Right atrium auricular region (tissue), 2 donors: ENCODE results near the gene ELFN1. TPM values are rescaled to one million over a fixed set of nuclear protein-coding genes. Genes with fewer than 3 reads are reported as not detected.
A peak's percentile ranks its signal among the peaks of the same experiment; 100 is the strongest.

Source experiments
- DNase-seq: peaks from one replicate; pipeline ENCODE4 v3.0.0-alpha.2; 2019; ENCODE audit warnings: low spot score
- H3K27ac ChIP-seq, 2 donors: fragments of 200-600 bp; sonication (generic); 1 replicate in 1 of 2; 2 replicates in 1 of 2; pipeline ENCODE4 v1.5.1; 2016 to 2019
- H3K27me3 ChIP-seq, 2 donors: fragments of 200-600 bp; sonication (generic); one replicate each; pipeline versions ENCODE4 v1.5.1 to v1.6.0; 2017 to 2019
- H3K36me3 ChIP-seq: fragments of 200-600 bp; sonication (generic); one replicate; pipeline ENCODE4 v1.5.1; 2016
- H3K4me1 ChIP-seq, 2 donors: fragments of 200-600 bp; sonication (generic); one replicate each; pipeline versions ENCODE4 v1.5.1 to v1.6.0; 2017 to 2019
- H3K4me3 ChIP-seq, 2 donors: fragments of 200-600 bp; sonication (generic); 1 replicate in 1 of 2; 2 replicates in 1 of 2; pipeline ENCODE4 v1.5.1; 2017 to 2019; ENCODE audit warnings: mild to moderate bottlenecking in 1 of 2, moderate library complexity in 1 of 2
- H3K9me3 ChIP-seq, 2 donors: fragments of 200-600 bp; sonication (generic); one replicate each; pipeline ENCODE4 v1.5.1; 2019
- CTCF ChIP-seq, 2 donors: fragments of 200-600 bp; sonication (generic); IDR thresholded peaks; one replicate each; pipeline ENCODE4 v1.5.1; 2019; ENCODE audit warnings: antibody characterized with exemption in 2 of 2
- total RNA-seq, 2 donors: library from RNA; depleted of rRNA; stranded (reverse); fragments of >200 nt; gene quantifications; one replicate each; pipeline ENCODE4 v1.1.0, GENCODE V29; 2016

ELFN1 gene
- total RNA-seq, 2 donors from 2014 or later, result 6.5 to 15.3 TPM

GRCh38 chr7:1725766-1726630, 55.9 kb downstream of the ELFN1 start:
- DNase-seq, result no peak
- H3K27ac ChIP-seq, result peak overlapping the region; percentile 71 to 74
- no peak overlapping the region for H3K4me3 ChIP-seq

GRCh38 chr7:1727079-1727478, 57.0 kb downstream of the ELFN1 start:
- peaks cover 0 to 20% of the 10 kb centered on the region in 2 donors for H3K4me1 ChIP-seq
- H3K27me3 ChIP-seq, result no peaks in the 10 kb centered on the region

More at GRCh38 chr7:1725766-1726630, 55.9 kb downstream of the ELFN1 start:
- Histone ChIP-seq H3K27me3 (no peaks in the 10 kb centered on the region), H3K36me3 (peaks cover 3% of the 10 kb centered on the region), H3K9me3 (peaks cover 0 to 19% of the 10 kb centered on the region in 2 donors), H3K4me1 (peaks cover 0 to 21% of the 10 kb centered on the region in 2 donors)
- TF ChIP-seq CTCF (IDR thresholded peaks at IDR 0.05), result no peak

GRCh38 chr7:1727812-1728570, 57.9 kb downstream of the ELFN1 start:
- Histone ChIP-seq H3K9me3 (peaks cover 0 to 19% of the 10 kb centered on the region in 2 donors), H3K4me1 (peaks cover 0 to 20% of the 10 kb centered on the region in 2 donors), H3K36me3 (peaks cover 3% of the 10 kb centered on the region), H3K27ac (no peak overlapping the region), H3K4me3 (no peak overlapping the region), H3K27me3 (no peaks in the 10 kb centered on the region)
- no peak for DNase-seq
- TF ChIP-seq CTCF (IDR thresholded peaks at IDR 0.05), result no peak

More at GRCh38 chr7:1727079-1727478, 57.0 kb downstream of the ELFN1 start:
- no peak for TF ChIP-seq CTCF (IDR thresholded peaks at IDR 0.05)
- Histone ChIP-seq H3K9me3 (peaks cover 0 to 19% of the 10 kb centered on the region in 2 donors), H3K27ac (no peak overlapping the region), H3K36me3 (peaks cover 3% of the 10 kb centered on the region), H3K4me3 (no peak overlapping the region)
- DNase-seq, result no peak

GRCh38 chr7:1729183-1729582, 59.1 kb downstream of the ELFN1 start:
- TF ChIP-seq CTCF (IDR thresholded peaks at IDR 0.05), result no peak
- peaks cover 3% of the 10 kb centered on the region for H3K36me3 ChIP-seq
- peaks cover 0 to 20% of the 10 kb centered on the region in 2 donors for H3K4me1 ChIP-seq
- H3K27ac ChIP-seq, result no peak overlapping the region
- no peak overlapping the region for H3K4me3 ChIP-seq
- no peaks in the 10 kb centered on the region for H3K27me3 ChIP-seq
- DNase-seq, result no peak
- H3K9me3 ChIP-seq, result peaks cover 0 to 19% of the 10 kb centered on the region in 2 donors

GRCh38 chr7:1729773-1730172, 59.7 kb downstream of the ELFN1 start:
- peaks cover 3% of the 10 kb centered on the region for H3K36me3 ChIP-seq
- TF ChIP-seq CTCF (IDR thresholded peaks at IDR 0.05), result no peak
- H3K27me3 ChIP-seq, result no peaks in the 10 kb centered on the region
- no peak overlapping the region for H3K27ac ChIP-seq
- H3K4me1 ChIP-seq, result peaks cover 0 to 16% of the 10 kb centered on the region in 2 donors
- H3K9me3 ChIP-seq, result peaks cover 0 to 19% of the 10 kb centered on the region in 2 donors
- H3K4me3 ChIP-seq, result no peak overlapping the region
- no peak for DNase-seq
